Measurements from ENCODE around the gene TPM1.
"Not testable (repeated sequence)": the region's sequence is repeated elsewhere in the genome, so short reads cannot be mapped to it uniquely, and the experiment has no call there.

Gene TPM1

GRCh38 chr15:63075984-63076713 lies 33.6 kb downstream of the TPM1 start:
- DNase-seq: no peak

GRCh38 chr15:63076714-63077046 lies 34.1 kb downstream of the TPM1 start:
- no peak for DNase-seq

- DNase-seq: no peak
Observed at GRCh38 chr15:63077952-63078351, 35.4 kb downstream of the TPM1 start.

- DNase-seq: no peak
Observed at GRCh38 chr15:63079947-63080626, 37.5 kb downstream of the TPM1 start.

- DNase-seq: no peak
Observed at GRCh38 chr15:63080634-63081250, 38.2 kb downstream of the TPM1 start.

- no peak for DNase-seq
Observed at GRCh38 chr15:63082366-63082765, 39.8 kb downstream of the TPM1 start.

- no peak for DNase-seq
Observed at GRCh38 chr15:63083044-63083443, 40.5 kb downstream of the TPM1 start.

- DNase-seq: no peak
Observed at GRCh38 chr15:63083541-63083940, 41.0 kb downstream of the TPM1 start.

- no peak for DNase-seq
Observed at GRCh38 chr15:63084806-63085205, 42.3 kb downstream of the TPM1 start.

- DNase-seq: no peak
Observed at GRCh38 chr15:63085289-63085688, 42.7 kb downstream of the TPM1 start.

GRCh38 chr15:63086271-63086670 lies 43.7 kb downstream of the TPM1 start:
- DNase-seq: no peak

- DNase-seq: no peak
Observed at GRCh38 chr15:63086947-63087346, 44.4 kb downstream of the TPM1 start.

GRCh38 chr15:63088533-63089245 lies 46.1 kb downstream of the TPM1 start:
- no peak for DNase-seq

- no peak for DNase-seq
Observed at GRCh38 chr15:63089260-63090043, 46.9 kb downstream of the TPM1 start.

GRCh38 chr15:63090472-63090871 lies 47.9 kb downstream of the TPM1 start:
- no peak for DNase-seq

GRCh38 chr15:63090887-63091286 lies 48.3 kb downstream of the TPM1 start:
- DNase-seq: no peak

GRCh38 chr15:63091679-63092446 lies 49.3 kb downstream of the TPM1 start:
- no peak for DNase-seq

- peak; percentile 78 to 82 for DNase-seq
Observed at GRCh38 chr15:63093486-63094205, 51.1 kb downstream of the TPM1 start.

GRCh38 chr15:63094495-63094931 lies 52.0 kb downstream of the TPM1 start:
- DNase-seq: no peak

GRCh38 chr15:63096178-63096577 lies 53.6 kb downstream of the TPM1 start:
- no peak for DNase-seq

GRCh38 chr15:63098901-63099300 lies 56.4 kb downstream of the TPM1 start:
- not testable (repeated sequence) for DNase-seq
